ENCODE results near the gene ICA1L.
"Not testable (repeated sequence)": the region's sequence is repeated elsewhere in the genome, so short reads cannot be mapped to it uniquely, and the experiment has no call there.

The ICA1L gene

GRCh38 chr2:202871300-202872141, at the start of gene ICA1L:
TSS of gene ICA1L (minus strand) at chr2:202871766. CDS start at chr2:202829009, 42,757 bp downstream.
- no peak for TF ChIP-seq JUND (IDR thresholded peaks at IDR 0.05; ENCODE audit: low read depth)
- in situ Hi-C loops (cut with HindIII; ENCODE audit: low pct_unique_long_range_greater_than_20kb, low sequenced_read_pairs) = no loop called here
- DNase-seq (ENCODE audit: low read depth in 1 of 2, low spot score in 1 of 2) = peak; percentile 23 to 44

GRCh38 chr2:202918860-202919259, 47.3 kb upstream of the ICA1L start:
- in situ Hi-C loops (cut with HindIII; ENCODE audit: low pct_unique_long_range_greater_than_20kb, low sequenced_read_pairs) = no loop called here
- no peak for DNase-seq (ENCODE audit: low read depth in 1 of 2, low spot score in 1 of 2)
- TF ChIP-seq JUND (IDR thresholded peaks at IDR 0.05; ENCODE audit: low read depth) = no peak

GRCh38 chr2:202912342-202913201, 41.0 kb upstream of the ICA1L start:
- in situ Hi-C loops (cut with HindIII; ENCODE audit: low pct_unique_long_range_greater_than_20kb, low sequenced_read_pairs) = not testable (repeated sequence)
- DNase-seq (ENCODE audit: low read depth in 1 of 2, low spot score in 1 of 2) = peak in 1 of 2 experiments; percentile 24

GRCh38 chr2:202911512-202912341, 40.2 kb upstream of the ICA1L start, which contains the start of the genes CARF and WDR12:
TSS of gene CARF (plus strand) at chr2:202912275. CDS start at chr2:202941903, 29,628 bp downstream.
TSS of gene WDR12 (minus strand) at chr2:202911673. CDS start at chr2:202911476, 197 bp downstream.
- in situ Hi-C loops (cut with HindIII; ENCODE audit: low pct_unique_long_range_greater_than_20kb, low sequenced_read_pairs) = no loop called here
- TF ChIP-seq JUND (IDR thresholded peaks at IDR 0.05; ENCODE audit: low read depth) = no peak
- DNase-seq (ENCODE audit: low read depth in 1 of 2, low spot score in 1 of 2) = peak; percentile 65 to 91

- DNase-seq (ENCODE audit: low read depth in 1 of 2, low spot score in 1 of 2) = no peak
- in situ Hi-C loops (cut with HindIII; ENCODE audit: low pct_unique_long_range_greater_than_20kb, low sequenced_read_pairs) = no loop called here
- no peak for TF ChIP-seq JUND (IDR thresholded peaks at IDR 0.05; ENCODE audit: low read depth)
Measured at GRCh38 chr2:202911203-202911511, 39.6 kb upstream of the ICA1L start.

- no peak for TF ChIP-seq JUND (IDR thresholded peaks at IDR 0.05; ENCODE audit: low read depth)
- DNase-seq (ENCODE audit: low read depth in 1 of 2, low spot score in 1 of 2) = no peak
- in situ Hi-C loops (cut with HindIII; ENCODE audit: low pct_unique_long_range_greater_than_20kb, low sequenced_read_pairs) = no loop called here
Measured at GRCh38 chr2:202910698-202911097, 39.1 kb upstream of the ICA1L start.

- DNase-seq (ENCODE audit: low read depth in 1 of 2, low spot score in 1 of 2); in situ Hi-C loops (cut with HindIII; ENCODE audit: low pct_unique_long_range_greater_than_20kb, low sequenced_read_pairs): not testable (repeated sequence)
Measured at GRCh38 chr2:202910250-202910649, 38.7 kb upstream of the ICA1L start.

- in situ Hi-C loops (cut with HindIII; ENCODE audit: low pct_unique_long_range_greater_than_20kb, low sequenced_read_pairs) = no loop called here
- no peak for TF ChIP-seq JUND (IDR thresholded peaks at IDR 0.05; ENCODE audit: low read depth)
- DNase-seq (ENCODE audit: low read depth in 1 of 2, low spot score in 1 of 2) = no peak
Measured at GRCh38 chr2:202909394-202910192, 38.0 kb upstream of the ICA1L start.

GRCh38 chr2:202908186-202908585, 36.6 kb upstream of the ICA1L start:
- in situ Hi-C loops (cut with HindIII; ENCODE audit: low pct_unique_long_range_greater_than_20kb, low sequenced_read_pairs) = no loop called here
- no peak for DNase-seq (ENCODE audit: low read depth in 1 of 2, low spot score in 1 of 2)
- TF ChIP-seq JUND (IDR thresholded peaks at IDR 0.05; ENCODE audit: low read depth) = no peak

GRCh38 chr2:202905507-202905906, 33.9 kb upstream of the ICA1L start:
- DNase-seq (ENCODE audit: low read depth in 1 of 2, low spot score in 1 of 2); in situ Hi-C loops (cut with HindIII; ENCODE audit: low pct_unique_long_range_greater_than_20kb, low sequenced_read_pairs): not testable (repeated sequence)

GRCh38 chr2:202885190-202885589, 13.6 kb upstream of the ICA1L start:
- no peak for DNase-seq (ENCODE audit: low read depth in 1 of 2, low spot score in 1 of 2)
- no peak for TF ChIP-seq JUND (IDR thresholded peaks at IDR 0.05; ENCODE audit: low read depth)
- in situ Hi-C loops (cut with HindIII; ENCODE audit: low pct_unique_long_range_greater_than_20kb, low sequenced_read_pairs) = no loop called here

Measured in T47D (cell line).